Pons (tissue), 1 donor: ENCODE results near the gene B3GALT6.

Experiments
- DNase-seq: peaks from one replicate; pipeline ENCODE4 v3.0.0-alpha.2; 2016; ENCODE audit warnings: low spot score

Gene B3GALT6

GRCh38 chr1:1215881-1216605, 16.0 kb upstream of the B3GALT6 start:
- DNase-seq, result no peak

GRCh38 chr1:1216770-1217620, 15.0 kb upstream of the B3GALT6 start:
- no peak for DNase-seq

- no peak for DNase-seq
These were observed 14.2 kb upstream of the B3GALT6 start for GRCh38 chr1:1217621-1218523.

DNA sequence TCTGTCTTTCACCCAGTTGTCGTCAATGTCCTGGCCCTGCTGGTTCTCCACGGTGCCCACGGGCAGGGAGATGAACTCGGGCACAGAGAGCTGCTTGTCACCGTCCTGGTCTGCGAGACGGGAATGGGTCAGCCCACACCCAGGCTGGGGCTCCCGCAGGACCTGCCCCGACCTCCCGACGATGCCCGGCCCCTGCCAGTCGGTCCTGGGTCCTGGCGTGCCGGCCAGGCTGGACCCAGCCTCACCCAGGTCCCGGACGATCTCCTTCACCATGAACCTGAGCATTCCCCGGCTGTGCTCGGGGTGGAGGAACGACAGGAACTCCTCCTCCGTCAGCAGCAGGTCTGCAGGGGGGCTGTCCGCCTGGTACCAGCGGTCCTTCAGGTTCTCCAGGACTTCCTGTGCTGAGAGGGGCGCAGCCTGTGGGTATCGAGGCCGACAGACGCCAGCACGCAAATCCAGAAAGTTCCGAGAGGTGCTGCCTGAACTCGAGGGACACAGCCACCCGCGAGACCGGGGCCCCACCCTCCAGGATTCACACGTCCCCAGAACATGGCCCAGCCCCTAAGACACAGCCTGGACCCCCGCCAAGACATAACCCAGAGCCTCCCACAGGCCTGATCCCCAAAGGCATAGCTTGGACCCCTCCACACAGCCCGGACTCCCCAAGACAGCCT, 13.4 kb upstream of the B3GALT6 start:
- DNase-seq, result no peak

- DNase-seq, result no peak
These were observed 12.7 kb upstream of the B3GALT6 start for GRCh38 chr1:1219341-1219740.

DNA sequence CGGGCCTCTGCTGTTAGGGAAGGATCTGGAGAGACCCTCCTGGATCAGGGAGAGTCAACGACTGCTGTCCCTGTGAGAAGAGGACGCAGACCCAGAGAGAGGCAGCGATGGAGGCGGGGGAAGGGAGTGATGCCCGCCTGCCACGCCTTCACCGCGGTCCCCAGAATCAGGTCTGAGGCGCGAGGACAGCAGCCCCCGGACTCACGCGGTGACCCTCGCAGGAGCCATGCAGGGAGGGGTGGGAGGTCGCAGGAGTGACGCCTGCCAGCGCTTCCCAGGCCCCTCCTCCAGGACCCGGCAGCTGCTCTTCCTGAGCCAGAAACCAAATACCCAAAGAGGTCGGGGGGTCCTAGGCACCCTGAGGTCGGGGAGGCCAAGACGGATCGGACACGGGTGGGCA, 11.8 kb upstream of the B3GALT6 start:
- no peak for DNase-seq

DNA sequence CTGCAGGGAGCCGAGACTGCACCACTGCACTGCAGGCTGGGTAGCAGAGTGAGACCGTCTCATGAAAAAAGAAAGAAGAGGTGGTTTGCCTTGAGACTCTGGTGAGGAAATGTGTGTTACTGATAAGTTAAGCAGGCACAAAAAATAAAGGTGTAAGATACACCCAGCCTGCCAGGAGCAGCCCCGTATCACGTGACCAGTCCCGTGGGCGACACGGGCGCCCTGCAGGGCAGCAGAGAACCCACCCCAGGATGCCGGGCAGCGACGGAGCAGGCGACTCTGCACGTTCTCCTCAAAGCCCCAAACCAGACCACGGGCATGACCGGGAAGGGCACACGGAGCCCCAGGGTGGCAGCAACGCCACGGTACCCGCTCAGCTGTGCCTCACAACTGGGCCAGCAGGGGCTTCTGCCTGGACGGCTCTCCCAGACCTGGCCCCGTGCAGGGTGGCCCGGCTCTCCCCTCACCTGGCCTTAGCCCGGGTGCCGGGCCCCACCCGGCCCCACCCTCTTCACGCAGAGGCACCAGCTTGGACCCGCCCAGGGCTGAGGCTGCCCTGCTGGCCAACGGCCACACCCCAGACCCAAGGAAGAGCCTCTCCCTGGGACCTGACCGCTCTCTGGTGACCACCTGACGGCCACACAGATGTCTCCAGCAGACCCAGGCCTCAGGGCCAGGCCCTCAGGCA, 10.0 kb upstream of the B3GALT6 start:
- no peak for DNase-seq

GRCh38 chr1:1222575-1223225, 9.3 kb upstream of the B3GALT6 start:
- DNase-seq, result no peak

DNA sequence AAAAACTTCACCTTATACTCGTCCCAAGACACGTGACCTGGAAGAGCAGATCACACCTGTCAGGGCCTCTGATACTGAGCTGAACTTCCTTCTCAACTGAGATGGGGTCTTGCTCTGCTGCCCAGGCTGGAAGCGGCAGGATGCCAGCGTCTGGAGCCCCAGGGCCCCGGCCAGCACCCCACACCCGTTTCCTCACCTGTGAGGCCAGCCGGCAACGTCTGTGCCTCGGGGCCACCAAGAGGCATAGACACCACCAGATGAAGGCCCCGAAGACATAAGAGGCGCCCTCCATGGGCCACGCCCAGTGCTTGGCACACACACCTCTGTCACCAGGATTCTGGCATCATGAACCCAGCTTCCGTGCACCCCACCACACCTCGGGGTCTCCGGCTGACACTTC, 8.7 kb upstream of the B3GALT6 start:
- DNase-seq, result no peak

GRCh38 chr1:1223891-1224290, 8.1 kb upstream of the B3GALT6 start:
- no peak for DNase-seq

- DNase-seq, result no peak
These were observed 6.7 kb upstream of the B3GALT6 start for GRCh38 chr1:1225238-1225845.

DNA sequence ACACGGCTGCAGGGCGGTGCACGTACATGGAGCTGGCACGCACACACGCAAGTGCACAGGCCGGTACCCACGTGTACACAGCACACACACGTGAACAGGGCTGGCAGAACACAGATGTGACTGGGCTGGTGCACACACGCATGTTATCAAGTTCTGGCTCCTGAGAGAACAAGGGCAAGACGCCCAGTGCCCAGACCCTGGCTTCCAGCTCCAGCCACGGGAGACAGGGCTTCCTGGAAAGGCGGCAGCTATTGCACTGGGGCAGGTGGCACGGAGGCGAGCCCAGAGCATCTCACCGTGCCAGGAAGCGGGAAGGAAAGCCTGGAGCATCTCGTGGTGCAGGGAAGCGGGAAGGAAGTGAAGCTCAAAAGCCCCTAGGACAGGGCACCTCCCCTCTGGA, 6.1 kb upstream of the B3GALT6 start:
- DNase-seq, result no peak

GRCh38 chr1:1226566-1227362, 5.3 kb upstream of the B3GALT6 start:
- DNase-seq, result no peak

DNA sequence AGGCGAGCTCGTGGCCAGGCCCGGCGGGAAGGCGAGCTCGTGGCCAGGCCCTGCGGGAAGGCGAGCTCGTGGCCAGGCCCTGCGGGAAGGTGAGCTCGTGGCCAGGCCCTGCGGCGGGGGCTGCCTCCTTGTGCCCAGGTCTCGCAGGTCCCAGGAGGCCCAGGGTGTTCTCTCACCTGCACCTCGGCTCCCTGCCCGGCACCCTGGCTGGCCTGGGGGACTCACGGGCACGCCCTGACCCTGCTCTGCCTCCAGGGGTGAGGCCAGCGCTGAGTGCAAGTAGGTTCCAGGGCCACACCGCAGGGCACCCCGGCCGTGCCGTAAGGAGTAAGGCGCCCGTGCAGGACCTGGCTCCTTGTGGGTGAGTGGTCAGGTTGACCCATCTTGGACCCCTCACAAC, 4.7 kb upstream of the B3GALT6 start:
- DNase-seq, result no peak

DNA sequence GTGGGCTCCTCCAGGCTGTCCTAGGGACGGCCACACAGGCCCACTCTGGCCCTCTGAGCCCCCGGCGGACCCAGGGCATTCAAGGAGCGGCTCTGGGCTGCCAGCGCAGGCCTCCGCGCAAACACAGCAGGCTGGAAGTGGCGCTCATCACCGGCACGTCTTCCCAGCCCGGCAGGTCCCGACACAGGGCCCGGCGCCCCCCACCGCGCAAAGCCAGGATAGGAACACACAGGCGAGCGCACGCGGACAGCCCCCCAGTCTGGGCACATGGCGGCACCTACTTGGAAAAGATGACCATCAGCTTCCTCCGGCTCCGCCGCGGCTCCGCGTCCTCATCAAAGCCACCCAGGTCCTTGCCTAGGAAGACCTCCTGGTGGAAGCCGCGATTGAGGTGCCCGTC, 3.9 kb upstream of the B3GALT6 start:
- no peak for DNase-seq

DNA sequence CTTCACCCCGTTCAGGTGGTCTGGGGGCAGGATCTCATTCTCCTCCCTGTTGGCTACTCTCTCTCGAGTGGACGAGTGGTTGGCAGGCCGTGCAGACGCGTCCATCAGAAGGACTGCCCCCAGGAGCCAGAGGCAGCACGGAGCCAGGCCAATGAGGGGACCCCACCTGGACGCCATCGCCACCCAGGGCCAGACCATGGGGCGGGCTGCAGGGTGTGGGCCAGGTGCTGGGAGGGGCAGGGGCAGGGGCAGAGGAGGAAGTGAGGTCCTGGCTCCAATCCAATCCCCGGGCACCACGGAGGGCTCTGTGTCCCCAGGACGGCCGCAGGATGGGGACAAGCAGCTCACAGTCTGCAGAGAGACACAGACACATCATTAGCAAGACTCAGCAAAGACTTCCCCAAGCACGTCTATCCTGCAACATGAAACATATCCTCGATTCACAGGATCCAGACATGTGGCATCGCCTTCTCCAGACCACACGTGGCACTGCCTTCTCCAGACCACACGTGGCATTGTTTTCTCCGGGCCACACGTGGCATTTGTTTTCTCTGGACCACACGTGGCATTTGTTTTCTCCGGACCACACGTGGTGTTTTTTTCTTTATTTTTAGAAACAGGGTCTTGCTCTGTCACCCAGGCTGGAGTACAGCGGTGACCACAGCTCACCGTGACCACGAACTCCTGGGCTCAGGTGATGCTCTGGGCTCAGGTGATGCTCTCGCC, 3.3 kb upstream of the B3GALT6 start:
- no peak for DNase-seq

DNA sequence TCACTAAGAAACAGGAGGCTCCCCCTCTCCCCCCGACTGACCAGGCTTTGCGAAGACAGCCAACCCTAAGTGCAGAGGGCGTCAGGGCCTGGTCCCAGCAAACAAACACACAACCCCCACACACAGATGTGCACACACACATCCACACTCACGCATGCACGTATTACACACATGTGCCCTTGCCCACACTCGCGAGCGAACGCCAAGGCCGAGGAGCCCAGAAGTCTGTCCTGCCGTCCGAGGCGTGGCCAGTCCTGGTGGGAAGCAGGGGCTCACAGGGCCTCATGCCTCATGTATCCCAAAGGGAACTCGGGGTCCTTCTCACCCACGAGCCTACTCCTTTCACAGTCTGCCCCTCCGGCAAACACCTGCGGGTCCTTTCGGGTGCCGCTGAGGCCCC, 2.3 kb upstream of the B3GALT6 start:
- no peak for DNase-seq

GRCh38 chr1:1230656-1231399, 1.2 kb upstream of the B3GALT6 start:
- DNase-seq, result no peak
